HepG2 (cell line): ENCODE measurements around the gene ANTXR1. TPM values are rescaled to one million over a fixed set of nuclear protein-coding genes. Genes with fewer than 3 reads are reported as not detected.

Experiments used
- ATAC-seq: fragments of 200-7000 bp; cut with Tn5 transposase; 3 replicates; pipeline ENCODE4 v1.9.1; 2020; ENCODE audit warnings: mild to moderate bottlenecking, moderate library complexity
- BruUV-seq: library from RNA; stranded (reverse); fragments of 400-500 nt; replicated peaks from 2 replicates; lab custom pipeline; 2021; lab: Mats Ljungman, UMichigan
- CTCF ChIA-PET: fragments of 300-600 bp; formaldehyde crosslinking; extraction: SDS; loops from one replicate; lab custom pipeline; 2021; ENCODE audit warnings: low total read pairs, inconsistent platforms, low intra/inter-chr PET ratio; lab: Yijun Ruan, JAX
- POLR2A ChIA-PET: fragments of 350-600 bp; sonication (Branson Sonifier 250); formaldehyde crosslinking; loops from one replicate; lab custom pipeline; 2020; ENCODE audit warnings: antibody characterized with exemption, inconsistent platforms; lab: Yijun Ruan, JAX
- DNase-seq: peaks from one replicate; pipeline ENCODE4 v3.0.0-alpha.2; 2015; ENCODE audit warnings: low spot score
- FAIRE-seq: peaks from 3 replicates; lab custom pipeline; 2011; peaks lifted over from hg19 to GRCh38; lab: Jason Lieb, UNC
- H2AFZ ChIP-seq: one replicate; pipeline ENCODE4 v1.6.1; 2011; ENCODE audit warnings: low read length, inconsistent platforms
- H3K27ac ChIP-seq: fragments of 300-600 bp; 3 replicates; pipeline ENCODE4 v1.8.0; 2011; ENCODE audit warnings: mixed run types, mild to moderate bottlenecking, mixed read lengths, low read length, inconsistent platforms; ENCODE audit not compliant: insufficient read depth; ENCODE audit errors: extremely low read length
- H3K27me3 ChIP-seq, 2 experiments: fragments of 200-600 bp in 1 of 2; 2 replicates in 1 of 2; 3 replicates in 1 of 2; pipeline versions ENCODE4 v1.6.0 to v1.8.0; 2011; ENCODE audit warnings: low read length in 2 of 2, mild to moderate bottlenecking in 2 of 2, moderate library complexity in 2 of 2, inconsistent platforms in 1 of 2; ENCODE audit not compliant: insufficient read depth in 2 of 2, control insufficient read depth in 1 of 2
- H3K36me3 ChIP-seq, 2 experiments: fragments of 200-600 bp in 1 of 2; replicated peaks in 1 of 2; 2 replicates in 1 of 2; 3 replicates in 1 of 2; pipeline versions ENCODE4 v1.5.1 to v1.8.0; 2011; ENCODE audit warnings: low read length in 2 of 2, inconsistent platforms in 1 of 2; ENCODE audit not compliant: insufficient read depth in 2 of 2, control insufficient read depth in 1 of 2
- H3K4me1 ChIP-seq: 2 replicates; pipeline ENCODE4 v1.5.1; 2012; ENCODE audit warnings: low read length, inconsistent platforms; ENCODE audit not compliant: insufficient read depth
- H3K4me2 ChIP-seq: 2 replicates; pipeline ENCODE4 v1.6.0; 2011; ENCODE audit warnings: low read depth, low read length, inconsistent platforms
- H3K4me3 ChIP-seq, 3 experiments: fragments of 200-600 bp in 1 of 3; sonication (generic), shearing (Covaris generic) in 1 of 3; replicated peaks in 1 of 3; 2 replicates each; pipeline ENCODE4 v1.5.1; 2011 to 2016; ENCODE audit warnings: low read length in 3 of 3, inconsistent platforms in 2 of 3, low read depth in 2 of 3, mild to moderate bottlenecking in 2 of 3, control low read depth in 1 of 3, mixed read lengths in 1 of 3; ENCODE audit not compliant: insufficient read depth in 1 of 3
- H3K79me2 ChIP-seq: one replicate; pipeline ENCODE4 v1.6.1; 2011; ENCODE audit warnings: low read length, inconsistent platforms; ENCODE audit not compliant: insufficient read depth
- H3K9ac ChIP-seq: 2 replicates; pipeline ENCODE4 v1.6.0; 2011; ENCODE audit warnings: mild to moderate bottlenecking, low read depth, low read length, inconsistent platforms; ENCODE audit not compliant: insufficient read depth
- H3K9me3 ChIP-seq: 2 replicates; pipeline ENCODE4 v1.5.1; 2012; ENCODE audit warnings: mild to moderate bottlenecking, low read length
- H4K20me1 ChIP-seq: 2 replicates; pipeline ENCODE4 v1.6.0; 2011; ENCODE audit warnings: inconsistent platforms, mild to moderate bottlenecking, low read length, moderate library complexity; ENCODE audit not compliant: insufficient read depth
- ASH2L ChIP-seq: fragments of 300-600, 200-600 bp; sonication (generic); IDR thresholded peaks from 2 replicates; pipeline ENCODE4 v1.7.0; 2017; ENCODE audit warnings: low read depth, mild to moderate bottlenecking, moderate library complexity, mixed read lengths, low read length; ENCODE audit not compliant: insufficient read length
- BCL6 ChIP-seq: IDR thresholded peaks from 2 replicates; pipeline ENCODE4 v1.6.1; 2016; ENCODE audit warnings: missing genetic modification reagents, missing compliant biosample characterization
- CREB1 ChIP-seq, 2 experiments: fragments of 450-650 bp in 1 of 2; IDR thresholded peaks; 2 replicates each; pipeline ENCODE4 v1.6.1; 2016 to 2017; ENCODE audit warnings: control low read depth in 1 of 2, mild to moderate bottlenecking in 1 of 2, missing compliant biosample characterization in 1 of 2, missing genetic modification characterization in 1 of 2
- FOXK1 ChIP-seq: sonication (generic); formaldehyde crosslinking; IDR thresholded peaks from 2 replicates; pipeline ENCODE4 v1.4.0; 2020; ENCODE audit warnings: low read depth, missing genetic modification reagents, borderline replicate concordance
- GFI1 ChIP-seq: sonication (generic); formaldehyde crosslinking; IDR thresholded peaks from 2 replicates; pipeline ENCODE4 v1.5.0; 2020; ENCODE audit warnings: missing genetic modification reagents, mild to moderate bottlenecking, borderline replicate concordance
- HDAC1 ChIP-seq: sonication (generic); formaldehyde crosslinking; IDR thresholded peaks from 2 replicates; pipeline ENCODE4 v1.5.1; 2020; ENCODE audit warnings: mild to moderate bottlenecking, missing genetic modification reagents
- NR2F1 ChIP-seq, 2 experiments: fragments of 450-650 bp in 1 of 2; formaldehyde crosslinking in 1 of 2; IDR thresholded peaks; 2 replicates each; pipeline versions ENCODE4 v1.5.0 to v1.6.1; 2016 to 2020; ENCODE audit warnings: mild to moderate bottlenecking in 1 of 2, missing compliant biosample characterization in 1 of 2, missing genetic modification reagents in 1 of 2, moderate library complexity in 1 of 2
- POGZ ChIP-seq: sonication (generic); formaldehyde crosslinking; IDR thresholded peaks from 2 replicates; pipeline ENCODE4 v1.4.0; 2020; ENCODE audit warnings: mild to moderate bottlenecking, missing genetic modification reagents
- RCOR2 ChIP-seq: IDR thresholded peaks from 2 replicates; pipeline ENCODE4 v1.6.1; 2016; ENCODE audit warnings: missing biosample characterization, missing genetic modification reagents
- SOX6 ChIP-seq, 2 experiments: fragments of 450-650 bp in 1 of 2; sonication (generic) in 1 of 2; formaldehyde crosslinking in 1 of 2; IDR thresholded peaks; 2 replicates each; pipeline versions ENCODE4 v1.4.0 to v1.6.1; 2017 to 2020; ENCODE audit warnings: antibody characterized with exemption in 1 of 2, mild to moderate bottlenecking in 1 of 2, missing genetic modification reagents in 1 of 2
- ZNF557 ChIP-seq: sonication (generic); formaldehyde crosslinking; IDR thresholded peaks from 2 replicates; pipeline ENCODE4 v1.4.0; 2020; ENCODE audit warnings: missing genetic modification reagents
- WGBS: methylation state at CpG from one replicate; pipeline ENCODE4 v1.1.6; 2017; ENCODE audit warnings: low lambda C conversion rate; 5-methylcytosine and 5-hydroxymethylcytosine counted together
- in situ Hi-C: cut with HindIII; loops from 2 replicates; pipeline ENCODE4 v1.10.0; 2017; ENCODE audit warnings: low pct_unique_long_range_greater_than_20kb; ENCODE audit not compliant: extremely low pct_ligation_motif_present
- intact Hi-C: fragments of 100-400 bp; cut with micrococcal nuclease; formaldehyde crosslinking; loops from one replicate; pipeline ENCODE4 v1.10.0; 2022; ENCODE audit not compliant: unreplicated experiment
- polyA plus RNA-seq, 8 experiments: library from polyadenylated mRNA; depleted of rRNA in 3 of 8; stranded (reverse) in 7 of 8; unstranded in 1 of 8; fragments of >200 nt; fragmentation: Illumina TruSeq in 4 of 8; extraction: Trizol in 4 of 8; gene quantifications; 2 replicates each; pipeline versions ENCODE4 v1.2.1 to v1.2.3, GENCODE V29; 2011 to 2016; ENCODE audit warnings: low read depth in 4 of 8, missing spikeins in 1 of 8, mixed read lengths in 1 of 8; ENCODE audit not compliant: insufficient read depth in 1 of 8
- total RNA-seq, 5 experiments: library from RNA; depleted of rRNA; stranded (reverse); fragments of >200 nt; fragmentation: Illumina TruSeq; extraction: Trizol; gene quantifications; 2 replicates each; pipeline ENCODE4 v1.2.3, GENCODE V29; 2016; ENCODE audit warnings: low read depth in 1 of 5
- TF ChIP-seq, protein P1 (sequence below): sonication (generic); formaldehyde crosslinking; IDR thresholded peaks from 2 replicates; pipeline ENCODE4 v1.4.0; 2020; ENCODE audit warnings: missing genetic modification reagents
- TF ChIP-seq, protein P2 (sequence below): IDR thresholded peaks from 2 replicates; pipeline ENCODE4 v1.6.1; 2016
- TF ChIP-seq, protein P3 (sequence below): IDR thresholded peaks from 2 replicates; pipeline ENCODE4 v1.6.1; 2012; ENCODE audit warnings: low read depth, low read length, improper control_type of control experiment
- TF ChIP-seq, protein P4 (sequence below): sonication (generic); formaldehyde crosslinking; IDR thresholded peaks from 2 replicates; pipeline ENCODE4 v1.4.0; 2020; ENCODE audit warnings: missing genetic modification reagents, borderline replicate concordance

ANTXR1 gene
- total and polyA plus RNA-seq, 2 of the 13 experiments (the other 11 are each of a cell fraction or from before 2014, with no cell fraction given), result 4.5 to 12.7 TPM

DNA sequence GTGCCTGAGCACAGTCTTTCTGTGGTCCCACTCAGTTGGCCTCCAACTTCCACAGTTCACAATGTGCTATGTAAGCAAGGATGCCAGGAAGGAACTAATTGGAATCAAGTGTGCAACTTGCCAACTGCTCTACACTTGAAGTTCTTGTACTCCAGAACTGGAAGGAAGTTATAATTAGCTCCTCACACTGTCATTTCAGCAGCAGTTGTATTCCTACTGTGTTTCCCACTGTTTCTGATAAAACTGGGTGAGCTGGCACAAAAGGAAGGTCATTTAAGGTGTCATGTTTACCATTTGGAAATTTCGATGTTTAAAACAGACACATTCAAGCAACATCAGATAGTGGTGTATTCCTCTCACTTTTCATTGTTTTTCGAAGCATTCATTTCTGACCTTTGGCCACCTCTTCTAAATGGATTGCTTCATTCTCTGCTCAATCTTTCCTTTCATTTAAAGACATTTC, 84.2 kb downstream of the ANTXR1 start:
- Histone ChIP-seq H3K27ac (peak overlapping the region; percentile 54), H3K4me1 (peaks cover 20% of the 10 kb centered on the region), H3K9ac (0 out of 2 replicates have a peak overlapping the region, but pooled peaks have one; percentile 9), H3K9me3 (no peaks in the 10 kb centered on the region), H2AFZ (peak overlapping the region; percentile 42), H3K4me2 (peak overlapping the region; percentile 48), H3K79me2 (no peaks in the 10 kb centered on the region), H3K4me3 (no peak overlapping the region), H3K27me3 (no peaks in the 10 kb centered on the region), H3K36me3 (no peaks in the 10 kb centered on the region), H4K20me1 (no peaks in the 10 kb centered on the region)
- intact Hi-C loops (loop anchor here (1.0 kb wide), 1 partner anchor 81 kb away; no protein-coding TSS in a partner anchor), in situ Hi-C loops (no loop called here)
- ATAC-seq, result peak; percentile 85
- peak; percentile 60 for FAIRE-seq
- no TSS peak for BruUV-seq
- ChIA-PET POLR2A (interaction anchor here (1.3 to 2.0 kb wide), 2 partner anchors 15 to 81 kb away, joined by 7 to 11 read pairs; no protein-coding TSS in a partner anchor), CTCF (no interaction called here)
- DNase-seq, result peak; percentile 86
- WGBS, result 2% methylated on average over 2 of the region's 2 CpGs
- TF ChIP-seq CREB1 (IDR thresholded peaks at IDR 0.05) (no peak), CREB1 (CRISPR knock-in tag; IDR thresholded peaks at IDR 0.05) (peak; percentile 37; the same call in 1 of the 2 replicates), GFI1 (CRISPR knock-in tag) (0 out of 2 replicates have a peak, but pooled peaks have one; percentile 8), HDAC1 (CRISPR knock-in tag) (peak; percentile 67), RCOR2 (CRISPR knock-in tag) (0 out of 2 replicates have a peak, but pooled peaks have one; percentile 16), ZNF557 (CRISPR knock-in tag) (no peak), NR2F1 (CRISPR knock-in tag; IDR thresholded peaks at IDR 0.05) (peak; percentile 15 to 86; a peak in 3 of 4 replicates), FOXK1 (CRISPR knock-in tag) (peak; percentile 78; the same call in 1 of the 2 replicates), ASH2L (peak; percentile 65), BCL6 (peak; percentile 87), SOX6 (IDR thresholded peaks at IDR 0.05) (no peak), SOX6 (CRISPR knock-in tag; IDR thresholded peaks at IDR 0.05) (peak; percentile 96), POGZ (CRISPR knock-in tag) (peak; percentile 40; the same call in 1 of the 2 replicates)
- TF ChIP-seq, protein P1, sequence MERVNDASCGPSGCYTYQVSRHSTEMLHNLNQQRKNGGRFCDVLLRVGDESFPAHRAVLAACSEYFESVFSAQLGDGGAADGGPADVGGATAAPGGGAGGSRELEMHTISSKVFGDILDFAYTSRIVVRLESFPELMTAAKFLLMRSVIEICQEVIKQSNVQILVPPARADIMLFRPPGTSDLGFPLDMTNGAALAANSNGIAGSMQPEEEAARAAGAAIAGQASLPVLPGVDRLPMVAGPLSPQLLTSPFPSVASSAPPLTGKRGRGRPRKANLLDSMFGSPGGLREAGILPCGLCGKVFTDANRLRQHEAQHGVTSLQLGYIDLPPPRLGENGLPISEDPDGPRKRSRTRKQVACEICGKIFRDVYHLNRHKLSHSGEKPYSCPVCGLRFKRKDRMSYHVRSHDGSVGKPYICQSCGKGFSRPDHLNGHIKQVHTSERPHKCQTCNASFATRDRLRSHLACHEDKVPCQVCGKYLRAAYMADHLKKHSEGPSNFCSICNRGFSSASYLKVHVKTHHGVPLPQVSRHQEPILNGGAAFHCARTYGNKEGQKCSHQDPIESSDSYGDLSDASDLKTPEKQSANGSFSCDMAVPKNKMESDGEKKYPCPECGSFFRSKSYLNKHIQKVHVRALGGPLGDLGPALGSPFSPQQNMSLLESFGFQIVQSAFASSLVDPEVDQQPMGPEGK (CRISPR knock-in tag), result 0 out of 2 replicates have a peak, but pooled peaks have one; percentile 29
- TF ChIP-seq, protein P2, sequence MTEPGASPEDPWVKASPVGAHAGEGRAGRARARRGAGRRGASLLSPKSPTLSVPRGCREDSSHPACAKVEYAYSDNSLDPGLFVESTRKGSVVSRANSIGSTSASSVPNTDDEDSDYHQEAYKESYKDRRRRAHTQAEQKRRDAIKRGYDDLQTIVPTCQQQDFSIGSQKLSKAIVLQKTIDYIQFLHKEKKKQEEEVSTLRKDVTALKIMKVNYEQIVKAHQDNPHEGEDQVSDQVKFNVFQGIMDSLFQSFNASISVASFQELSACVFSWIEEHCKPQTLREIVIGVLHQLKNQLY, result 0 out of 2 replicates have a peak, but pooled peaks have one; percentile 51
- TF ChIP-seq, protein P3, sequence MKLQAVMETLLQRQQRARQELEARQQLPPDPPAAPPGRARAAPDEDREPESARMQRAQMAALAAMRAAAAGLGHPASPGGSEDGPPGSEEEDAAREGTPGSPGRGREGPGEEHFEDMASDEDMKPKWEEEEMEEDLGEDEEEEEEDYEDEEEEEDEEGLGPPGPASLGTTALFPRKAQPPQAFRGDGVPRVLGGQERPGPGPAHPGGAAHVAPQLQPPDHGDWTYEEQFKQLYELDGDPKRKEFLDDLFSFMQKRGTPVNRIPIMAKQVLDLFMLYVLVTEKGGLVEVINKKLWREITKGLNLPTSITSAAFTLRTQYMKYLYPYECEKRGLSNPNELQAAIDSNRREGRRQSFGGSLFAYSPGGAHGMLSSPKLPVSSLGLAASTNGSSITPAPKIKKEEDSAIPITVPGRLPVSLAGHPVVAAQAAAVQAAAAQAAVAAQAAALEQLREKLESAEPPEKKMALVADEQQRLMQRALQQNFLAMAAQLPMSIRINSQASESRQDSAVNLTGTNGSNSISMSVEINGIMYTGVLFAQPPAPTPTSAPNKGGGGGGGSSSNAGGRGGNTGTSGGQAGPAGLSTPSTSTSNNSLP, result peak; percentile 48; the same call in 1 of the 2 replicates
- TF ChIP-seq, protein P4, sequence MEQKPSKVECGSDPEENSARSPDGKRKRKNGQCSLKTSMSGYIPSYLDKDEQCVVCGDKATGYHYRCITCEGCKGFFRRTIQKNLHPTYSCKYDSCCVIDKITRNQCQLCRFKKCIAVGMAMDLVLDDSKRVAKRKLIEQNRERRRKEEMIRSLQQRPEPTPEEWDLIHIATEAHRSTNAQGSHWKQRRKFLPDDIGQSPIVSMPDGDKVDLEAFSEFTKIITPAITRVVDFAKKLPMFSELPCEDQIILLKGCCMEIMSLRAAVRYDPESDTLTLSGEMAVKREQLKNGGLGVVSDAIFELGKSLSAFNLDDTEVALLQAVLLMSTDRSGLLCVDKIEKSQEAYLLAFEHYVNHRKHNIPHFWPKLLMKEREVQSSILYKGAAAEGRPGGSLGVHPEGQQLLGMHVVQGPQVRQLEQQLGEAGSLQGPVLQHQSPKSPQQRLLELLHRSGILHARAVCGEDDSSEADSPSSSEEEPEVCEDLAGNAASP (CRISPR knock-in tag), result peak; percentile 96
